Trophoblast cell (in vitro differentiated cells and primary cell): Measurements from ENCODE around the gene TMEM53.

ENCODE experiments used
- DNase-seq, 2 donors: peaks; one replicate each; pipeline ENCODE4 v3.0.0-alpha.2; 2016
- H2AFZ ChIP-seq: 2 replicates; pipeline ENCODE4 v1.6.1; 2013; ENCODE audit warnings: low read length, moderate library complexity, mild to moderate bottlenecking; ENCODE audit not compliant: insufficient read depth, poor library complexity
- H2AK5ac ChIP-seq: 2 replicates; pipeline ENCODE4 v1.6.1; 2013; ENCODE audit warnings: mild to moderate bottlenecking, low read length
- H2BK120ac ChIP-seq: 2 replicates; pipeline ENCODE4 v1.6.1; 2013; ENCODE audit warnings: low read length, mild to moderate bottlenecking, moderate library complexity; ENCODE audit not compliant: insufficient read depth, poor library complexity
- H2BK12ac ChIP-seq: 2 replicates; pipeline ENCODE4 v1.6.1; 2013; ENCODE audit warnings: mild to moderate bottlenecking, low read length, moderate library complexity
- H2BK5ac ChIP-seq: 2 replicates; pipeline ENCODE4 v1.6.1; 2013; ENCODE audit warnings: low read length, low read depth, moderate library complexity, mild to moderate bottlenecking; ENCODE audit not compliant: poor library complexity
- H3K14ac ChIP-seq: 2 replicates; pipeline ENCODE4 v1.6.1; 2013; ENCODE audit warnings: mild to moderate bottlenecking, low read length
- H3K18ac ChIP-seq: 2 replicates; pipeline ENCODE4 v1.6.1; 2013; ENCODE audit warnings: mild to moderate bottlenecking, low read length
- H3K23ac ChIP-seq: 2 replicates; pipeline ENCODE4 v1.6.1; 2013; ENCODE audit warnings: low read length
- H3K27ac ChIP-seq: 2 replicates; pipeline ENCODE4 v1.5.1; 2013; ENCODE audit warnings: low read depth, mild to moderate bottlenecking, inconsistent platforms, low read length, moderate library complexity
- H3K27me3 ChIP-seq: 2 replicates; pipeline ENCODE4 v1.6.1; 2013; ENCODE audit warnings: inconsistent platforms, mild to moderate bottlenecking, low read length, moderate library complexity; ENCODE audit not compliant: insufficient read depth
- H3K36me3 ChIP-seq, 2 experiments: 1 replicate in 1 of 2; 2 replicates in 1 of 2; pipeline ENCODE4 v1.6.1; 2013; ENCODE audit warnings: low read length in 2 of 2, mild to moderate bottlenecking in 2 of 2, moderate library complexity in 1 of 2; ENCODE audit not compliant: insufficient read depth in 2 of 2, control insufficient read depth in 1 of 2
- H3K4ac ChIP-seq: 2 replicates; pipeline ENCODE4 v1.6.1; 2013; ENCODE audit warnings: low read depth, mild to moderate bottlenecking, low read length, moderate library complexity
- H3K4me1 ChIP-seq, 2 experiments: 1 replicate in 1 of 2; 2 replicates in 1 of 2; pipeline ENCODE4 v1.6.1; 2013; ENCODE audit warnings: low read length in 2 of 2, mild to moderate bottlenecking in 2 of 2, moderate library complexity in 1 of 2; ENCODE audit not compliant: insufficient read depth in 2 of 2, control insufficient read depth in 1 of 2
- H3K4me2 ChIP-seq: 2 replicates; pipeline ENCODE4 v1.6.1; 2013; ENCODE audit warnings: inconsistent platforms, mild to moderate bottlenecking, low read length, moderate library complexity
- H3K4me3 ChIP-seq: 2 replicates; pipeline ENCODE4 v1.5.1; 2013; ENCODE audit warnings: mild to moderate bottlenecking, low read depth, low read length, inconsistent platforms
- H3K79me1 ChIP-seq: one replicate; pipeline ENCODE4 v1.6.1; 2013; ENCODE audit warnings: low read length
- H3K79me2 ChIP-seq: 2 replicates; pipeline ENCODE4 v1.6.1; 2013; ENCODE audit warnings: low read length, mild to moderate bottlenecking; ENCODE audit not compliant: control insufficient read depth, insufficient read depth, poor library complexity
- H3K9ac ChIP-seq: 2 replicates; pipeline ENCODE4 v1.6.1; 2013; ENCODE audit warnings: mild to moderate bottlenecking, low read length
- H3K9me3 ChIP-seq: 2 replicates; pipeline ENCODE4 v1.6.1; 2013; ENCODE audit warnings: low read depth, mild to moderate bottlenecking, control low read depth, inconsistent platforms, low read length; ENCODE audit not compliant: insufficient read depth
- H4K12ac ChIP-seq: 2 replicates; pipeline ENCODE4 v1.6.1; 2013; ENCODE audit warnings: low read depth, mild to moderate bottlenecking, low read length, moderate library complexity
- H4K8ac ChIP-seq: 2 replicates; pipeline ENCODE4 v1.6.1; 2013; ENCODE audit warnings: low read depth, mild to moderate bottlenecking, low read length, moderate library complexity
- H4K91ac ChIP-seq: one replicate; pipeline ENCODE4 v1.6.1; 2013; ENCODE audit warnings: low read depth, mild to moderate bottlenecking, low read length, moderate library complexity
- WGBS: extraction: QIAGEN DNeasy Blood & Tissue Kit; methylation state at CpG from one replicate; pipeline ENCODE4 v1.1.7; 2013; ENCODE audit warnings: missing lambda C conversion rate; ENCODE audit not compliant: insufficient read length, insufficient coverage; ENCODE audit errors: extremely low coverage; 5-methylcytosine and 5-hydroxymethylcytosine counted together

Gene TMEM53

DNA sequence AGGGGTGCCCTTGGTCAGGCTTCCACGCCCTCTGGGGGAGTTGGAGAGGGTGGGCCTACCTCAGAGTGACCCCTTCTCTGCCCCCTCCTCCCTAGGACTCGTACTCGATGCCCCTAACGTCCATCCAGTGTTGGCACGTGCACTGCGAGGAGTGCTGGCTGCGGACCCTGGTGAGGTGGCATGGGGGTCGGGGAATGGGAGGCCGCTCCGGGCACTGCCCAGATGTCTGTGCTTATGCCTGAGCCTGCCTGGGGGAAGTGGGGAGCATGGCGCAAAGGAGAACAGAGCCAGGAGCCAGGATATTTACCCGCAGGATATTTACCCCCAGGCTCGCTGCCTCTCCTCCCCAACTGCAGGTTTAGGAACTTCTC, 24.5 kb downstream of the TMEM53 start:
- Histone ChIP-seq H3K79me1 (no peaks in the 10 kb centered on the region), H3K27ac (no peak overlapping the region), H4K91ac (no peak overlapping the region), H3K4me2 (no peak overlapping the region), H3K27me3 (no peaks in the 10 kb centered on the region), H3K4me3 (no peak overlapping the region), H4K12ac (no peak overlapping the region), H3K9ac (no peak overlapping the region), H3K14ac (no peak overlapping the region), H4K8ac (no peak overlapping the region), H3K9me3 (no peaks in the 10 kb centered on the region), H2BK120ac (no peak overlapping the region), H3K4ac (no peak overlapping the region), H3K36me3 (peaks cover 64 to 67% of the 10 kb centered on the region in 2 experiments), H3K23ac (no peak overlapping the region), H2AK5ac (no peak overlapping the region), H3K18ac (no peak overlapping the region), H3K4me1 (no peaks in the 10 kb centered on the region), H2BK12ac (no peak overlapping the region), H2AFZ (no peak overlapping the region), H3K79me2 (no peaks in the 10 kb centered on the region), H2BK5ac (no peak overlapping the region)
- no peak for DNase-seq
- no CpG with 5 or more reads among the region's 13 CpGs for whole genome bisulfite sequencing

DNA sequence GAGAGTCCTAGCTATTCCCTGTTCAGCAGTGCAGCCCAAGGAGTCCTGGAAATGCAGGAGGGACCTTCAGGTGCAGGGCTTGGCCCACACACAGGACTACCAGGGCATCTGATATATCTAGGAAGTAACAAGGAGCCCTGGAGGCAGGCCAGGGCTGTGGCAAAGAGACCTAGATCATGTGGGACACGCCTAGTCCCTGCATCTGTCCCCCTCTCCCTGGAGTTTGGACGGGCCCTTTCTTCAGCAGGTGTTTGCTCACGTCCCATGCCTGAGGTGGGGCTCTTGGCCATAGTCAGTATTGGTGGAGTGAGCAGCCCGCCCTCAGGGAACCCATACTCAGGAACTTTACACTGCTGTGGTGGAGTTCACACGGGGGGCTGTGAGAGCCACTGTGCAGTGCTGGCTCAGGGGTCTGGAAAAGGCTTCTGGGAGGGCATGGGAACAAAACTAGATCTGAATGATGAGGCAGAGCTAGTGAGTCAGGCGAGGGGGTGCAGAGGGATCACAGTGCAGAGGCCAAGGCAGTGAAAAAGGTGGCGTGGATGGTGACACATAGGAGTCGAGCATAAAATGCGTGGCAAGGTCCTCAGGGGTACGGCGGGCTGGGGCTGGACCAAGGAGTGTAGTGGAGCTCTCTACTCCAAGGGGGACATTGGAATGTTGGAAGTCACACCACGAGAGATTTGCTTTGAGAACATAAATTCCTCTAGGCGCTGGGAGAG, 25.6 kb downstream of the TMEM53 start:
- H3K9me3 ChIP-seq = no peaks in the 10 kb centered on the region
- H2AK5ac ChIP-seq = no peak overlapping the region
- H2AFZ ChIP-seq = no peak overlapping the region
- no peak overlapping the region for H4K91ac ChIP-seq
- no peak for DNase-seq
- no peaks in the 10 kb centered on the region for H3K4me1 ChIP-seq
- no peak overlapping the region for H4K12ac ChIP-seq
- H3K4me3 ChIP-seq = no peak overlapping the region
- peaks cover 66 to 71% of the 10 kb centered on the region in 2 experiments for H3K36me3 ChIP-seq
- WGBS = no CpG with 5 or more reads among the region's 13 CpGs
- H3K79me1 ChIP-seq = no peaks in the 10 kb centered on the region
- H4K8ac ChIP-seq = no peak overlapping the region
- H3K14ac ChIP-seq = no peak overlapping the region
- no peak overlapping the region for H2BK12ac ChIP-seq
- H2BK5ac ChIP-seq = no peak overlapping the region
- H3K23ac ChIP-seq = no peak overlapping the region
- no peak overlapping the region for H3K4me2 ChIP-seq
- no peak overlapping the region for H3K9ac ChIP-seq
- H2BK120ac ChIP-seq = no peak overlapping the region
- H3K27ac ChIP-seq = no peak overlapping the region
- H3K79me2 ChIP-seq = no peaks in the 10 kb centered on the region
- H3K4ac ChIP-seq = no peak overlapping the region
- H3K18ac ChIP-seq = no peak overlapping the region
- no peaks in the 10 kb centered on the region for H3K27me3 ChIP-seq

DNA sequence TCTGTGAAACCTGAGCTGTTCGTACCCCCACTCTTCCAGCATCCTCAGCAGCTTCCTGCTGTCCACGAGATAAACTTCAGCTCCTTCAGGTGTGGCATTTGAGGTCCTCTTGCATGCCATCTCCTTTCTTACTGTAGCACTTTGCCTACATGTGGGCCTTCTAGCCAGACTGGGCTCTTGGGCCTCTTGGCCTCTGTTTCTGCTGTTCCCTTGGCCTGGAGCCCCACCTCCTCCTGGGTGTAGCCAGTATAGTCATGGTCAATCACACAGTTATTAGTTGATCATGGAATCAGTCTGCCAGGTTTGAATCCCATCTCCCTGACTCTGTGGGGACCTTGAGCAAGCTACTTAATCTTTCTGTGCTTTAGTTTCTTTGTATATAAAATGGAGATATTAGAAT, 26.4 kb downstream of the TMEM53 start:
- H3K27ac ChIP-seq = no peak overlapping the region
- H3K9ac ChIP-seq = no peak overlapping the region
- H4K91ac ChIP-seq = no peak overlapping the region
- no peak overlapping the region for H2BK120ac ChIP-seq
- H3K4ac ChIP-seq = no peak overlapping the region
- H3K23ac ChIP-seq = no peak overlapping the region
- H3K27me3 ChIP-seq = no peaks in the 10 kb centered on the region
- no peak for DNase-seq
- no peak overlapping the region for H3K4me3 ChIP-seq
- no peaks in the 10 kb centered on the region for H3K9me3 ChIP-seq
- no CpG with 5 or more reads among the region's 2 CpGs for WGBS
- H3K79me2 ChIP-seq = no peaks in the 10 kb centered on the region
- H2BK5ac ChIP-seq = no peak overlapping the region
- no peak overlapping the region for H2BK12ac ChIP-seq
- H4K8ac ChIP-seq = no peak overlapping the region
- H3K14ac ChIP-seq = no peak overlapping the region
- no peak overlapping the region for H2AK5ac ChIP-seq
- H3K18ac ChIP-seq = no peak overlapping the region
- no peak overlapping the region for H3K4me2 ChIP-seq
- H2AFZ ChIP-seq = no peak overlapping the region
- no peak overlapping the region for H4K12ac ChIP-seq
- H3K79me1 ChIP-seq = no peaks in the 10 kb centered on the region
- H3K36me3 ChIP-seq = peaks cover 70 to 76% of the 10 kb centered on the region in 2 experiments
- no peaks in the 10 kb centered on the region for H3K4me1 ChIP-seq

DNA sequence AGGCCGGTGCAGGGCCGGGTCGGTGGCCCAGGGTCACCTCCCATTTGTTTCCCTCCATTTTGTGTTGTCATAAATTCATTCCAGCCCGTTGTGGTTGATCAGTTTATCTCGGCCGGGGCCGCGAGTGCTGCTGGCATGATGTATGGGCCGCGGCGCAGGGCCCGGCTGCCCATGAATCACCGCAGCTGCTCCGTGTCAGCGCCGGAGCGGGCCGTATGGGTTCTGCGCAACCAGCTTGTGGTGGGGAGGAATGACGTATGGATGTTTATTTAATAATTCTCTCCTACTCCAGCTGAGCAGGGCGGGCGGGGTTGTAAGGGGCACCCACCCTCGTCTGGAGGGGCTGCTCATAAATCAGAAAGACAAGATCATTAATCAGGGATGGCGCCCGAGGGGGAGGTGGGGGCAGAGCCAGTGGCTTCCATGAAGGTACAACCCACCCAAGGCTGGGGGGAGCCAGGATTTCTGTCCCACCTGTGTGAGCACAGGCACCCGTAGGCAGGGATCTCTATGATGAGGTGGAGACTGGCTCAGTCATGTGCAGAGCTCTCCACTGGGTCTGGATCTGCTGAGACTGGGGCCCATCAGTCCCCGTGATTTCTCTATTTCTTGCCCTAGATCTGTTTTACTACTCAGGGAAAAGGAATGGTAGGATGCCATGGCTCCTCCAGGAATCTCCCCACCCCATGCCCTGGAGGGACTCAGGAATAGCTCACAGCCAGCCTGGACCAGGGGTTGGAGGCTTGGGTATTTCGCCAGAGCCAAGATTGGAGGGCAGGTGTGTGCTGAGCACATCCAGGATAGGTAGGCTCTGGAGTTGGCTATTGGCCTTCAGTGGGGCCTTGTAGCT, 27.8 kb downstream of the TMEM53 start:
- Histone ChIP-seq H2AFZ (no peak overlapping the region), H2BK12ac (no peak overlapping the region), H3K18ac (no peak overlapping the region), H2AK5ac (no peak overlapping the region), H3K4me3 (no peak overlapping the region), H3K27me3 (no peaks in the 10 kb centered on the region), H4K12ac (no peak overlapping the region), H3K4me1 (no peaks in the 10 kb centered on the region), H3K79me2 (no peaks in the 10 kb centered on the region), H4K91ac (no peak overlapping the region), H3K23ac (no peak overlapping the region), H4K8ac (no peak overlapping the region), H3K4me2 (no peak overlapping the region), H3K36me3 (peaks cover 71 to 86% of the 10 kb centered on the region in 2 experiments), H3K79me1 (no peaks in the 10 kb centered on the region), H3K9ac (no peak overlapping the region), H3K27ac (no peak overlapping the region), H3K14ac (no peak overlapping the region), H3K9me3 (no peaks in the 10 kb centered on the region), H3K4ac (no peak overlapping the region), H2BK120ac (no peak overlapping the region), H2BK5ac (no peak overlapping the region)
- WGBS = no CpG with 5 or more reads among the region's 28 CpGs
- DNase-seq = peak; percentile 92 to 95
